WTC11 (cell line): ENCODE measurements around the gene EGR1. TPM values are rescaled to one million over a fixed set of nuclear protein-coding genes. Genes with fewer than 3 reads are reported as not detected.

Source experiments
- ATAC-seq: fragments of 200-7000 bp; cut with Tn5 transposase; 2 replicates; pipeline ENCODE4 v1.10.0; 2021; ENCODE audit warnings: mild to moderate bottlenecking, moderate library complexity
- CTCF ChIA-PET: fragments of 300-600 bp; sonication (Branson Sonifier 250); formaldehyde crosslinking; loops from one replicate; lab custom pipeline; 2021; ENCODE audit warnings: antibody characterized with exemption; lab: Charles Lee
- POLR2A ChIA-PET: fragments of 350-600 bp; sonication (Branson Sonifier 250); formaldehyde crosslinking; loops from one replicate; lab custom pipeline; 2021; ENCODE audit warnings: antibody characterized with exemption; lab: Charles Lee
- DNase-seq: peaks from one replicate; pipeline ENCODE4 v3.0.0; 2021; ENCODE audit warnings: low spot score
- H3K27ac Mint-ChIP-seq: 2 replicates; pipeline ENCODE4 v1.8.0; 2021; ENCODE audit warnings: mixed read lengths
- H3K27me3 Mint-ChIP-seq: 2 replicates; pipeline ENCODE4 v1.8.0; 2021; ENCODE audit warnings: low read depth, mild to moderate bottlenecking, moderate library complexity, mixed read lengths
- H3K36me3 Mint-ChIP-seq: 2 replicates; pipeline ENCODE4 v1.8.0; 2021; ENCODE audit warnings: mixed read lengths
- H3K4me1 Mint-ChIP-seq: 2 replicates; pipeline ENCODE4 v1.8.0; 2022; ENCODE audit warnings: mixed read lengths
- H3K4me3 Mint-ChIP-seq: 2 replicates; pipeline ENCODE4 v1.8.0; 2021; ENCODE audit warnings: mild to moderate bottlenecking, moderate library complexity, mixed read lengths
- H3K9me3 Mint-ChIP-seq: 2 replicates; pipeline ENCODE4 v1.8.0; 2021; ENCODE audit warnings: mixed read lengths
- ARID4B ChIP-seq: sonication (generic); formaldehyde crosslinking; IDR thresholded peaks from 2 replicates; pipeline ENCODE4 v1.8.0; 2023; ENCODE audit warnings: missing genetic modification reagents, mild to moderate bottlenecking, borderline replicate concordance
- CDX4 ChIP-seq: fragments of 250-450 bp; sonication (Bioruptor Pico); IDR thresholded peaks from 2 replicates; pipeline ENCODE4 v1.9.0; 2021; ENCODE audit warnings: moderate library complexity, mild to moderate bottlenecking, inconsistent platforms, borderline replicate concordance
- KAT7 ChIP-seq: sonication (generic); formaldehyde crosslinking; IDR thresholded peaks from 2 replicates; pipeline ENCODE4 v1.8.1; 2023; ENCODE audit warnings: missing genetic modification reagents, mild to moderate bottlenecking, borderline replicate concordance
- MLX ChIP-seq: sonication (generic); formaldehyde crosslinking; IDR thresholded peaks from 2 replicates; pipeline ENCODE4 v1.8.1; 2023; ENCODE audit warnings: mild to moderate bottlenecking, missing genetic modification reagents, moderate library complexity
- MYBL2 ChIP-seq: sonication (generic); formaldehyde crosslinking; IDR thresholded peaks from 2 replicates; pipeline ENCODE4 v1.8.1; 2023; ENCODE audit warnings: mild to moderate bottlenecking, moderate library complexity, missing genetic modification reagents
- OVOL2 ChIP-seq: fragments of 250-450 bp; sonication (Bioruptor Pico); IDR thresholded peaks from 2 replicates; pipeline ENCODE4 v1.9.0; 2021; ENCODE audit warnings: mild to moderate bottlenecking, borderline replicate concordance
- SOX15 ChIP-seq: fragments of 250-450 bp; sonication (Bioruptor Pico); IDR thresholded peaks from 2 replicates; pipeline ENCODE4 v1.9.0; 2021; ENCODE audit warnings: mild to moderate bottlenecking
- SP1 ChIP-seq: sonication (generic); formaldehyde crosslinking; conservative IDR thresholded peaks from 2 replicates; pipeline ENCODE4 v1.8.1; 2022; ENCODE audit warnings: missing genetic modification reagents
- TEAD4 ChIP-seq: sonication (generic); formaldehyde crosslinking; IDR thresholded peaks from 2 replicates; pipeline ENCODE4 v1.8.0; 2022; ENCODE audit warnings: mild to moderate bottlenecking, missing genetic modification reagents
- USF1 ChIP-seq: sonication (generic); formaldehyde crosslinking; IDR thresholded peaks from 2 replicates; pipeline ENCODE4 v1.8.0; 2022; ENCODE audit warnings: mild to moderate bottlenecking, missing genetic modification reagents
- ZNF121 ChIP-seq: sonication (generic); formaldehyde crosslinking; IDR thresholded peaks from 2 replicates; pipeline ENCODE4 v1.8.0; 2023; ENCODE audit warnings: missing genetic modification reagents
- ZNF425 ChIP-seq: fragments of 250-450 bp; sonication (Bioruptor Pico); conservative IDR thresholded peaks from 2 replicates; pipeline ENCODE4 v1.9.0; 2021; ENCODE audit warnings: mild to moderate bottlenecking
- ZNF671 ChIP-seq: fragments of 250-450 bp; sonication (Bioruptor Pico); IDR thresholded peaks from 2 replicates; pipeline ENCODE4 v1.8.0; 2021; ENCODE audit warnings: mild to moderate bottlenecking
- total RNA-seq: library from RNA; stranded (reverse); gene quantifications from 3 replicates; pipeline ENCODE4 v1.2.3, GENCODE V29; 2021
- TF ChIP-seq, protein P1 (sequence below): sonication (generic); formaldehyde crosslinking; IDR thresholded peaks from 2 replicates; pipeline ENCODE4 v1.8.1; 2023; ENCODE audit warnings: mild to moderate bottlenecking, missing genetic modification reagents, borderline replicate concordance
- TF ChIP-seq, protein P2 (sequence below): sonication (generic); formaldehyde crosslinking; IDR thresholded peaks from 2 replicates; pipeline ENCODE4 v1.8.1; 2022; ENCODE audit warnings: low read depth, missing genetic modification reagents, borderline replicate concordance

Gene EGR1
- total RNA-seq, 1 experiment from 2014 or later, result 15.7 TPM

DNA sequence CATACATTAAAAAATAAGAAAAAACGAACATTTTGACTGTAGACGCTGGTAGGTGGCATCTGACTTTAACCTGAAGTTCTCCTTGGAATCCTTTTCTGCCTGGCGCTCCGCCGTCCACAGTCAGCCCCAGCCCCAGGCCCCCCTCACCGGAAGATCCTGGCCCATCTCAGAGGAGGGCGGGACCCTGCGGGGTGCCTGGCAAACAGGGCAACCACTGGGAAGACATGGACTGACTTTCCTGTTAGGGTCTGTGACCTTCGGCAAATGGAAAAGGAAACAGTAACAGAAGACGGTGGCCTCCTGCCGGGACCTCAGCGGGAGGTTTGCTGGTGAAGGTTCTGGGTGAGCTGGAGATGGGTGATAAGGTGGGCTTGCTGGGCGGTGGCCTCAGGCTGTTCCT is 11.7 kb upstream of the EGR1 start (continued):
- TF ChIP-seq, protein P1, sequence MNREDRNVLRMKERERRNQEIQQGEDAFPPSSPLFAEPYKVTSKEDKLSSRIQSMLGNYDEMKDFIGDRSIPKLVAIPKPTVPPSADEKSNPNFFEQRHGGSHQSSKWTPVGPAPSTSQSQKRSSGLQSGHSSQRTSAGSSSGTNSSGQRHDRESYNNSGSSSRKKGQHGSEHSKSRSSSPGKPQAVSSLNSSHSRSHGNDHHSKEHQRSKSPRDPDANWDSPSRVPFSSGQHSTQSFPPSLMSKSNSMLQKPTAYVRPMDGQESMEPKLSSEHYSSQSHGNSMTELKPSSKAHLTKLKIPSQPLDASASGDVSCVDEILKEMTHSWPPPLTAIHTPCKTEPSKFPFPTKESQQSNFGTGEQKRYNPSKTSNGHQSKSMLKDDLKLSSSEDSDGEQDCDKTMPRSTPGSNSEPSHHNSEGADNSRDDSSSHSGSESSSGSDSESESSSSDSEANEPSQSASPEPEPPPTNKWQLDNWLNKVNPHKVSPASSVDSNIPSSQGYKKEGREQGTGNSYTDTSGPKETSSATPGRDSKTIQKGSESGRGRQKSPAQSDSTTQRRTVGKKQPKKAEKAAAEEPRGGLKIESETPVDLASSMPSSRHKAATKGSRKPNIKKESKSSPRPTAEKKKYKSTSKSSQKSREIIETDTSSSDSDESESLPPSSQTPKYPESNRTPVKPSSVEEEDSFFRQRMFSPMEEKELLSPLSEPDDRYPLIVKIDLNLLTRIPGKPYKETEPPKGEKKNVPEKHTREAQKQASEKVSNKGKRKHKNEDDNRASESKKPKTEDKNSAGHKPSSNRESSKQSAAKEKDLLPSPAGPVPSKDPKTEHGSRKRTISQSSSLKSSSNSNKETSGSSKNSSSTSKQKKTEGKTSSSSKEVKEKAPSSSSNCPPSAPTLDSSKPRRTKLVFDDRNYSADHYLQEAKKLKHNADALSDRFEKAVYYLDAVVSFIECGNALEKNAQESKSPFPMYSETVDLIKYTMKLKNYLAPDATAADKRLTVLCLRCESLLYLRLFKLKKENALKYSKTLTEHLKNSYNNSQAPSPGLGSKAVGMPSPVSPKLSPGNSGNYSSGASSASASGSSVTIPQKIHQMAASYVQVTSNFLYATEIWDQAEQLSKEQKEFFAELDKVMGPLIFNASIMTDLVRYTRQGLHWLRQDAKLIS (CRISPR knock-in tag), result no peak
- TF ChIP-seq KAT7, result no peak
- no peak for TF ChIP-seq TEAD4 (CRISPR knock-in tag)
- TF ChIP-seq ARID4B (CRISPR knock-in tag), result no peak
- TF ChIP-seq, all 79 proteins: peak for 0

DNA sequence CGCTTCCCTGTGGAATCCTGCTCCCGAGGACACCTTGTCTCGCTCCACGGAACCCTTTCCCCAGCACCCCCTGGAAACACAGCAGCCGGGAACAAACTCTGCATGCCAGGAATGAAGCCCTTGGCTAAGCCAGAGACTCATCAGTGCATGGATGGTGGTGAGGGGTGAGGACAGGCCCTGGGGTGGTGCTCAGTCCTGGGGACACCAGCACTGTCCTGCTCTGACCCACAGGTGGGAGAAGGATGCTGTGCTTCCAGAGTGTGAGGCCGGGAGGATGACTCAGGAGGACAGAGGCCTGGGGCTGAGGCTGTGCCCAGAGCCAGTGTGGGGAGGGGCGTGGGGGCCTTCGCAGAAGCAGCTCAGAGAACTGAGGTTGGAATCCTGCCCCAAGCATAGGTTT is 11.2 kb upstream of the EGR1 start:
- no peaks in the 10 kb centered on the region for H3K36me3 Mint-ChIP-seq
- DNase-seq (no peak), ATAC-seq (no peak)
- POLR2A ChIA-PET, result no interaction called here
- CTCF ChIA-PET, result interaction anchor here (0.6 to 13.9 kb wide), 4 partner anchors 10 to 241 kb away, joined by 3 to 254 read pairs (median 14); partner anchors contain the start of genes CDC23 and EGR1
- no peak overlapping the region for H3K4me3 Mint-ChIP-seq
- no peak for TF ChIP-seq ZNF671
- TF ChIP-seq ZNF121 (CRISPR knock-in tag), result no peak
- no peak for TF ChIP-seq MYBL2 (CRISPR knock-in tag)
- H3K27ac Mint-ChIP-seq, result no peak overlapping the region
- H3K9me3 Mint-ChIP-seq, result no peaks in the 10 kb centered on the region
- H3K4me1 Mint-ChIP-seq, result peaks cover 30% of the 10 kb centered on the region
- no peaks in the 10 kb centered on the region; the same call in 1 of the 2 replicates for H3K27me3 Mint-ChIP-seq

DNA sequence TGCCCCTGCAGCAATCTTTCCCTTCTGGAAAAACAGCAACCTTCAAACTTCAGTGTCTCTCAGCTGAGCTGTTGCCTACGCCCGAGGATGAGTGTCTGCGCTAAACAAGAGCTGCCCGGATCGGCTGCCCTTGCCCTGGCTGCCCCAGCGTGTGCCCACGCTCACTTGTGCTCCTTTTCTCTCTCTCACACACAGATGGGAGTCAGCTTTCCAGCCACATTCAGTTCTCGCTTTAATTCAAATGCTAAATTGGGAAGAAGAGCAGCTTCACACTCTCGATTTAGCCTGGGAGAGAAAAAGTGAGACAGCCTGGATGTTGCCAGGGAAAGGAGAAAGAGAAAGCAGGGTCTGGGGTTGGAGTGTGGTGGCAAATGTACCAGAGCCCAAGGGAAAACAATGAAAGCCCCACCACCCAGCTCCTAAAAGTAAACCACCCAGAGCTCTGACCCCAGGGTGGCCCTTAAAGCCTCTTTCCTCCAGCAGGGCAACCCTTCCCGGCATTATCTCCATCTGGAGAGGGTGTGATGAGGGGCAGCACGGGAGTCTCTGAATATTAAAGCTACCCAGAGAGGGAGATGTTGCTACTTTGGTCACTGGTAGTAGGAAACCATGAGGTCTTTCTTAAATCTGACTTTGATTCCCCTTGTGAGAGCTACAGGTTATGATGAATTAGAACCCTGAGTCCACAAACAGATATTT is 9.9 kb upstream of the EGR1 start:
- Mint-ChIP-seq H3K27me3 (no peaks in the 10 kb centered on the region; the same call in 1 of the 2 replicates), H3K9me3 (no peaks in the 10 kb centered on the region), H3K4me1 (peaks cover 23% of the 10 kb centered on the region), H3K27ac (no peak overlapping the region), H3K4me3 (no peak overlapping the region), H3K36me3 (no peaks in the 10 kb centered on the region)
- CTCF ChIA-PET, result interaction anchor here (0.5 to 13.9 kb wide), 9 partner anchors 9 to 248 kb away, joined by 3 to 254 read pairs (median 4); partner anchors contain the start of genes CDC23, EGR1 and REEP2
- no peak for ATAC-seq
- TF ChIP-seq ZNF425 (CRISPR knock-in tag) (no peak), USF1 (CRISPR knock-in tag) (no peak), OVOL2 (CRISPR knock-in tag) (no peak), MLX (CRISPR knock-in tag) (no peak), SP1 (CRISPR knock-in tag) (no peak), CDX4 (CRISPR knock-in tag) (no peak), SOX15 (no peak)
- TF ChIP-seq, protein P2, sequence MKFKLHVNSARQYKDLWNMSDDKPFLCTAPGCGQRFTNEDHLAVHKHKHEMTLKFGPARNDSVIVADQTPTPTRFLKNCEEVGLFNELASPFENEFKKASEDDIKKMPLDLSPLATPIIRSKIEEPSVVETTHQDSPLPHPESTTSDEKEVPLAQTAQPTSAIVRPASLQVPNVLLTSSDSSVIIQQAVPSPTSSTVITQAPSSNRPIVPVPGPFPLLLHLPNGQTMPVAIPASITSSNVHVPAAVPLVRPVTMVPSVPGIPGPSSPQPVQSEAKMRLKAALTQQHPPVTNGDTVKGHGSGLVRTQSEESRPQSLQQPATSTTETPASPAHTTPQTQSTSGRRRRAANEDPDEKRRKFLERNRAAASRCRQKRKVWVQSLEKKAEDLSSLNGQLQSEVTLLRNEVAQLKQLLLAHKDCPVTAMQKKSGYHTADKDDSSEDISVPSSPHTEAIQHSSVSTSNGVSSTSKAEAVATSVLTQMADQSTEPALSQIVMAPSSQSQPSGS (CRISPR knock-in tag), result no peak
- POLR2A ChIA-PET, result interaction anchor here (0.6 to 1.1 kb wide), 3 partner anchors 16 to 133 kb away, joined by 3 to 6 read pairs (median 4); partner anchors contain the start of gene ETF1
- no peak for DNase-seq
